A673 (cell line): ENCODE data around the gene MYRF. TPM values are rescaled to one million over a fixed set of nuclear protein-coding genes. Genes with fewer than 3 reads are reported as not detected.

ENCODE experiments used
- BruUV-seq: library from RNA; stranded (reverse); fragments of 400-500 nt; replicated peaks from 2 replicates; lab custom pipeline; 2021; lab: Mats Ljungman, UMichigan
- CTCF ChIA-PET: fragments of 300-600 bp; sonication (Branson Sonifier 250); formaldehyde crosslinking; loops from one replicate; lab custom pipeline; 2022; ENCODE audit warnings: antibody characterized with exemption; lab: Charles Lee
- POLR2A ChIA-PET: fragments of 300-600 bp; sonication (Branson Sonifier 250); formaldehyde crosslinking; loops from one replicate; lab custom pipeline; 2022; ENCODE audit warnings: antibody characterized with exemption; ENCODE audit not compliant: low non-redundant PET; lab: Charles Lee
- DNase-seq: peaks from one replicate; pipeline ENCODE4 v3.0.0-alpha.2; 2015; ENCODE audit warnings: low spot score
- H3K27ac ChIP-seq: fragments of 200-600 bp; sonication (generic); 2 replicates; pipeline ENCODE4 v1.5.1; 2016; ENCODE audit warnings: mixed run types, low read depth, mild to moderate bottlenecking, mixed read lengths, antibody characterized with exemption, low read length; ENCODE audit not compliant: poor library complexity, severe bottlenecking
- H3K27me3 ChIP-seq: fragments of 200-600 bp; sonication (generic); replicated peaks from 2 replicates; pipeline ENCODE4 v1.6.1; 2017; ENCODE audit warnings: mixed run types, low read depth, mild to moderate bottlenecking, mixed read lengths, antibody characterized with exemption, low read length; ENCODE audit not compliant: insufficient read depth, poor library complexity
- H3K36me3 ChIP-seq: fragments of 200-600 bp; sonication (generic); 2 replicates; pipeline ENCODE4 v1.6.1; 2016; ENCODE audit warnings: mixed run types, mild to moderate bottlenecking, mixed read lengths, antibody characterized with exemption, low read length; ENCODE audit not compliant: insufficient read depth, poor library complexity, severe bottlenecking
- H3K4me1 ChIP-seq: fragments of 200-600 bp; sonication (generic); 2 replicates; pipeline ENCODE4 v1.6.1; 2017; ENCODE audit warnings: mixed run types, mild to moderate bottlenecking, mixed read lengths, antibody characterized with exemption, low read length; ENCODE audit not compliant: insufficient read depth, poor library complexity, severe bottlenecking
- H3K4me3 ChIP-seq: fragments of 200-600 bp; sonication (generic); 2 replicates; pipeline ENCODE4 v1.5.1; 2016; ENCODE audit warnings: low read depth, mixed run types, mild to moderate bottlenecking, mixed read lengths, low read length; ENCODE audit not compliant: poor library complexity, severe bottlenecking
- H3K9me3 ChIP-seq: fragments of 200-600 bp; sonication (generic); 2 replicates; pipeline ENCODE4 v1.6.1; 2016; ENCODE audit warnings: mixed run types, low read depth, mild to moderate bottlenecking, mixed read lengths, antibody characterized with exemption, low read length; ENCODE audit not compliant: poor library complexity, severe bottlenecking
- CTCF ChIP-seq: fragments of 300-800, 200-600 bp; sonication (generic); conservative IDR thresholded peaks from 2 replicates; pipeline ENCODE4 v1.5.1; 2017; ENCODE audit warnings: low read depth, mild to moderate bottlenecking, antibody characterized with exemption, low read length, moderate library complexity, mixed read lengths
- EZH2 ChIP-seq: fragments of 200-600 bp; sonication (generic); IDR thresholded peaks from 2 replicates; pipeline ENCODE4 v1.6.1; 2017; ENCODE audit warnings: borderline replicate concordance, low read depth, mild to moderate bottlenecking, mixed read lengths, antibody characterized with exemption, low read length; ENCODE audit not compliant: poor library complexity, severe bottlenecking
- intact Hi-C: fragments of 100-400 bp; cut with micrococcal nuclease; formaldehyde crosslinking; loops from one replicate; pipeline ENCODE4 v1.10.0; 2022; ENCODE audit not compliant: unreplicated experiment
- total RNA-seq: library from RNA; stranded (reverse); gene quantifications from 2 replicates; pipeline ENCODE4 v1.2.3, GENCODE V29; 2021

MYRF gene
- total RNA-seq, 1 experiment from 2014 or later: 11.2 TPM

DNA sequence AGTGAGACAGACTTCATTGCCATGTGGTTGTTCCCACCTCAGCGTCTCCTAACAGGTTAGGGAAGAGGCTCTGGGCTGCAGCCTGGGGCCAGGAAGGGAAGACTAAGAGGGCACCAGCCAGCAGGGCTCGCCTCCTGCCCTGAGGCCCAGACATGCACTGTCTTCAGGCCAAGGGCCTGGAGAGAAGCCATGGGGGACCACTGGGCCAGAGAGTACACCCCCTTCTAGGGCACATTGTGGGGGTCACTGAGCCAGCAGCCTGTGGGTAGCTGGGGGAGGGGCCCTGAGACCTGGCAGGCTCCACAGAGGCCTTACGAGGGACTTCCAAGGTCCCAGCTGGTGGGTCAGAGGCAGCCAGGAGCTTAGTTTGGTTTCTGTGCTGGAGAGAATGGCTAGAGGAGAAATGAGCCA lies 25.0 kb upstream of the MYRF start:
- Histone ChIP-seq H3K27me3 (no peaks in the 10 kb centered on the region), H3K9me3 (no peaks in the 10 kb centered on the region), H3K27ac (no peak overlapping the region), H3K36me3 (peaks cover 30% of the 10 kb centered on the region), H3K4me1 (no peaks in the 10 kb centered on the region), H3K4me3 (no peak overlapping the region)
- no peak for DNase-seq
- ChIA-PET POLR2A (no interaction called here), CTCF (no interaction called here)
- TF ChIP-seq EZH2 (no peak), CTCF (no peak)
- intact Hi-C loops: no loop called here
- no TSS peak for BruUV-seq

- no peak overlapping the region for H3K4me3 ChIP-seq
- no peak for TF ChIP-seq EZH2
- no peak for TF ChIP-seq CTCF
- no peak overlapping the region for H3K27ac ChIP-seq
- H3K4me1 ChIP-seq: no peaks in the 10 kb centered on the region
- CTCF ChIA-PET: no interaction called here
- H3K9me3 ChIP-seq: no peaks in the 10 kb centered on the region
- no peaks in the 10 kb centered on the region for H3K27me3 ChIP-seq
- peaks cover 27% of the 10 kb centered on the region for H3K36me3 ChIP-seq
- BruUV-seq: no TSS peak
- DNase-seq: no peak
- POLR2A ChIA-PET: no interaction called here
- intact Hi-C loops: no loop called here
These were observed 24.1 kb upstream of the MYRF start for GRCh38 chr11:61728066-61728939.

- DNase-seq: no peak
These were observed 23.6 kb upstream of the MYRF start for GRCh38 chr11:61728940-61729219.

More at GRCh38 chr11:61728940-61729219, 23.6 kb upstream of the MYRF start:
- intact Hi-C loops: no loop called here
- H3K36me3 ChIP-seq: peaks cover 24% of the 10 kb centered on the region
- no TSS peak for BruUV-seq
- ChIA-PET POLR2A (no interaction called here), CTCF (no interaction called here)
- H3K27me3 ChIP-seq: no peaks in the 10 kb centered on the region
- no peaks in the 10 kb centered on the region for H3K4me1 ChIP-seq
- no peak overlapping the region for H3K4me3 ChIP-seq
- H3K9me3 ChIP-seq: no peaks in the 10 kb centered on the region
- no peak for TF ChIP-seq EZH2
- no peak for TF ChIP-seq CTCF
- H3K27ac ChIP-seq: no peak overlapping the region
